IMR-90 (cell line): Measurements from ENCODE around the gene WDR11. TPM values are rescaled to one million over a fixed set of nuclear protein-coding genes. Genes with fewer than 3 reads are reported as not detected.

ENCODE experiments used
- ATAC-seq: fragments of 200-7000 bp; cut with Tn5 transposase; 2 replicates; pipeline ENCODE4 v1.9.1; 2020; ENCODE audit warnings: low read depth, mild to moderate bottlenecking, moderate library complexity
- BruUV-seq: library from RNA; stranded (reverse); fragments of 400-500 nt; replicated peaks from 2 replicates; lab custom pipeline; 2021; lab: Mats Ljungman, UMichigan
- CTCF ChIA-PET: fragments of 300-600 bp; formaldehyde crosslinking; extraction: SDS; loops from one replicate; lab custom pipeline; 2021; ENCODE audit warnings: antibody characterized with exemption; lab: Yijun Ruan, JAX
- POLR2A ChIA-PET: fragments of 300-600 bp; sonication (Branson Sonifier 250); formaldehyde crosslinking; loops from one replicate; lab custom pipeline; 2022; ENCODE audit warnings: antibody characterized with exemption; ENCODE audit not compliant: unreplicated experiment; lab: Charles Lee
- DNase-seq: peaks from one replicate; pipeline ENCODE4 v3.0.0; 2013
- H2AFZ ChIP-seq: replicated peaks from 2 replicates; pipeline ENCODE3; 2013; ENCODE audit warnings: low read length, mild to moderate bottlenecking; ENCODE audit not compliant: poor library complexity
- H2AK5ac ChIP-seq: 2 replicates; pipeline ENCODE4 v1.6.1; 2013; ENCODE audit warnings: low read depth, low read length, inconsistent platforms
- H2AK9ac ChIP-seq: replicated peaks from 2 replicates; pipeline ENCODE3; 2013; ENCODE audit warnings: mild to moderate bottlenecking, low read depth, low read length, moderate library complexity; ENCODE audit not compliant: poor library complexity
- H2BK120ac ChIP-seq: 2 replicates; pipeline ENCODE4 v1.6.1; 2013; ENCODE audit warnings: low read depth, low read length, inconsistent platforms
- H2BK15ac ChIP-seq: 3 replicates; pipeline ENCODE4 v1.6.1; 2013; ENCODE audit warnings: low read depth, low read length, inconsistent platforms
- H2BK20ac ChIP-seq: 2 replicates; pipeline ENCODE4 v1.6.1; 2013; ENCODE audit warnings: low read depth, mild to moderate bottlenecking, inconsistent platforms, low read length, moderate library complexity
- H2BK5ac ChIP-seq: 2 replicates; pipeline ENCODE4 v1.6.1; 2013; ENCODE audit warnings: mild to moderate bottlenecking, low read depth, low read length, inconsistent platforms; ENCODE audit not compliant: poor library complexity, severe bottlenecking
- H3K14ac ChIP-seq: replicated peaks from 2 replicates; pipeline ENCODE4 v1.6.1; 2013; ENCODE audit warnings: low read depth, low read length, inconsistent platforms
- H3K18ac ChIP-seq: 2 replicates; pipeline ENCODE4 v1.6.1; 2013; ENCODE audit warnings: low read depth, low read length, control low read depth
- H3K23ac ChIP-seq: 2 replicates; pipeline ENCODE4 v1.6.1; 2013; ENCODE audit warnings: low read depth, low read length, inconsistent platforms
- H3K27ac ChIP-seq: 2 replicates; pipeline ENCODE4 v1.5.1; 2013; ENCODE audit warnings: mild to moderate bottlenecking, control low read depth, low read length; ENCODE audit not compliant: insufficient read depth
- H3K27me3 ChIP-seq: 2 replicates; pipeline ENCODE4 v1.6.1; 2013; ENCODE audit warnings: low read length; ENCODE audit not compliant: control insufficient read depth, insufficient read depth
- H3K36me3 ChIP-seq: 2 replicates; pipeline ENCODE4 v1.6.1; 2013; ENCODE audit warnings: low read length, mixed read lengths; ENCODE audit not compliant: control insufficient read depth, insufficient read depth
- H3K4ac ChIP-seq: 2 replicates; pipeline ENCODE4 v1.6.1; 2013; ENCODE audit warnings: low read depth, low read length, inconsistent platforms
- H3K4me1 ChIP-seq: 2 replicates; pipeline ENCODE4 v1.6.1; 2013; ENCODE audit warnings: low read length, mixed read lengths; ENCODE audit not compliant: control insufficient read depth, insufficient read depth
- H3K4me2 ChIP-seq: 2 replicates; pipeline ENCODE4 v1.6.1; 2013; ENCODE audit warnings: low read depth, mild to moderate bottlenecking, control low read depth, low read length, moderate library complexity
- H3K4me3 ChIP-seq: 2 replicates; pipeline ENCODE4 v1.5.1; 2013; ENCODE audit warnings: low read depth, mild to moderate bottlenecking, control low read depth, low read length, moderate library complexity; ENCODE audit not compliant: insufficient read depth
- H3K56ac ChIP-seq: 2 replicates; pipeline ENCODE4 v1.6.1; 2013; ENCODE audit warnings: low read length, inconsistent platforms; ENCODE audit not compliant: insufficient read depth; ENCODE audit errors: extremely low read depth
- H3K79me1 ChIP-seq, 2 experiments: 2 replicates each; pipeline ENCODE4 v1.6.1; 2013; ENCODE audit warnings: low read length in 2 of 2, inconsistent platforms in 1 of 2, low read depth in 1 of 2
- H3K9ac ChIP-seq: 2 replicates; pipeline ENCODE4 v1.6.1; 2013; ENCODE audit warnings: low read depth, low read length, control low read depth
- H3K9me1 ChIP-seq: 2 replicates; pipeline ENCODE4 v1.6.1; 2013; ENCODE audit warnings: low read length, inconsistent platforms; ENCODE audit not compliant: insufficient read depth
- H3K9me3 ChIP-seq: 2 replicates; pipeline ENCODE4 v1.6.1; 2013; ENCODE audit warnings: low read length; ENCODE audit not compliant: control insufficient read depth, insufficient read depth
- H4K20me1 ChIP-seq: 2 replicates; pipeline ENCODE4 v1.6.1; 2013; ENCODE audit warnings: low read length, inconsistent platforms; ENCODE audit not compliant: insufficient read depth
- H4K5ac ChIP-seq: 2 replicates; pipeline ENCODE4 v1.6.1; 2013; ENCODE audit warnings: mild to moderate bottlenecking, low read depth, low read length, control low read depth
- H4K8ac ChIP-seq, 2 experiments: 2 replicates each; pipeline ENCODE4 v1.6.1; 2013; ENCODE audit warnings: low read depth in 2 of 2, low read length in 2 of 2, control low read depth in 1 of 2, inconsistent platforms in 1 of 2
- H4K91ac ChIP-seq: 2 replicates; pipeline ENCODE4 v1.6.1; 2013; ENCODE audit warnings: low read depth, low read length, inconsistent platforms; ENCODE audit not compliant: insufficient read depth
- BHLHE40 ChIP-seq: fragments of 150-350 bp; IDR thresholded peaks from 2 replicates; pipeline ENCODE4 v1.6.1; 2016; ENCODE audit warnings: mild to moderate bottlenecking, low read depth, low read length
- CHD1 ChIP-seq: IDR thresholded peaks from 2 replicates; pipeline ENCODE4 v1.6.1; 2012; ENCODE audit warnings: low read depth, low read length, improper control_type of control experiment
- CTCF ChIP-seq: conservative IDR thresholded peaks from 2 replicates; pipeline ENCODE4 v1.5.1; 2012; ENCODE audit warnings: mild to moderate bottlenecking, low read depth, low read length, improper control_type of control experiment
- FOS ChIP-seq: fragments of 150-350 bp; IDR thresholded peaks from 2 replicates; pipeline ENCODE4 v1.6.1; 2016; ENCODE audit warnings: low read depth, low read length
- MAFK ChIP-seq: IDR thresholded peaks from 2 replicates; pipeline ENCODE4 v1.6.1; 2012; ENCODE audit warnings: low read depth, low read length, improper control_type of control experiment
- MAZ ChIP-seq: IDR thresholded peaks from 2 replicates; pipeline ENCODE4 v1.6.1; 2012; ENCODE audit warnings: low read depth, mild to moderate bottlenecking, low read length, improper control_type of control experiment, moderate library complexity, borderline replicate concordance
- MXI1 ChIP-seq: IDR thresholded peaks from 2 replicates; pipeline ENCODE4 v1.6.1; 2012; ENCODE audit warnings: low read depth, mild to moderate bottlenecking, low read length, moderate library complexity, borderline replicate concordance
- NFE2L2 ChIP-seq: fragments of 150-350 bp; IDR thresholded peaks from 2 replicates; pipeline ENCODE4 v1.6.1; 2016; ENCODE audit warnings: low read depth, mild to moderate bottlenecking, low read length
- POLR2A ChIP-seq: IDR thresholded peaks from 2 replicates; pipeline ENCODE4 v1.6.1; 2012; ENCODE audit warnings: mild to moderate bottlenecking, low read depth, low read length
- RAD21 ChIP-seq: IDR thresholded peaks from 2 replicates; pipeline ENCODE4 v1.6.1; 2012; ENCODE audit warnings: low read length, improper control_type of control experiment
- RCOR1 ChIP-seq: IDR thresholded peaks from 2 replicates; pipeline ENCODE4 v1.6.1; 2012; ENCODE audit warnings: mild to moderate bottlenecking, low read length, improper control_type of control experiment; ENCODE audit not compliant: insufficient replicate concordance
- RFX5 ChIP-seq: IDR thresholded peaks from 2 replicates; pipeline ENCODE4 v1.8.0; 2012; ENCODE audit warnings: low read depth, mild to moderate bottlenecking, low read length, moderate library complexity
- WGBS, 2 experiments: methylation state at CpG; one replicate each; pipeline versions ENCODE4 v1.1.5 to v1.1.7; 2013; ENCODE audit warnings: missing lambda C conversion rate in 2 of 2; ENCODE audit not compliant: insufficient read length in 1 of 2; ENCODE audit errors: extremely low coverage in 2 of 2; 5-methylcytosine and 5-hydroxymethylcytosine counted together
- dilution Hi-C: fragments of 300-500 bp; cut with HindIII; formaldehyde crosslinking; loops from one replicate; pipeline ENCODE4 v1.14.3; 2018; ENCODE audit warnings: low sequenced_read_pairs; ENCODE audit not compliant: unreplicated experiment
- in situ Hi-C: fragments of 300-500 bp; cut with MboI; formaldehyde crosslinking; loops from 3 replicates; pipeline ENCODE4 v1.14.3; 2019; ENCODE audit warnings: low sequenced_read_pairs, inconsistent platforms, mixed read lengths
- intact Hi-C: fragments of 100-400 bp; cut with micrococcal nuclease; formaldehyde crosslinking; loops from 2 replicates; pipeline ENCODE4 v1.10.0; 2022
- polyA plus RNA-seq, 3 experiments: library from polyadenylated mRNA; depleted of rRNA; stranded (reverse); fragments of >200 nt; gene quantifications; 2 replicates each; pipeline ENCODE4 v1.2.3, GENCODE V29; 2012; ENCODE audit warnings: low replicate concordance in 1 of 3
- total RNA-seq: library from RNA; depleted of rRNA; stranded (reverse); fragments of >200 nt; gene quantifications from 2 replicates; pipeline ENCODE4 v1.2.3, GENCODE V29; 2012
- TF ChIP-seq, protein P1 (sequence below): fragments of 150-350 bp; IDR thresholded peaks from 2 replicates; pipeline ENCODE4 v1.6.1; 2016; ENCODE audit warnings: low read depth, mild to moderate bottlenecking, low read length, moderate library complexity, borderline replicate concordance
- TF ChIP-seq, protein P2 (sequence below): fragments of 150-350 bp; IDR thresholded peaks from 2 replicates; pipeline ENCODE4 v1.6.1; 2017; ENCODE audit warnings: mild to moderate bottlenecking, antibody characterized with exemption, low read length, low read depth

Gene WDR11
- total and polyA plus RNA-seq, 2 of the 4 experiments (the other 2 are of a cell fraction) = 31.6 to 62.6 TPM

- H3K4me1 ChIP-seq = no peaks in the 10 kb centered on the region
- in situ Hi-C loops (no loop called here), dilution Hi-C loops (no loop called here), intact Hi-C loops (no loop called here)
- no peak overlapping the region for H2AK5ac ChIP-seq
- H3K9me3 ChIP-seq = 0 out of 2 replicates have a peak, but pooled peaks cover 2% of the 10 kb centered on the region
- H3K27me3 ChIP-seq = no peaks in the 10 kb centered on the region
- no peak overlapping the region for H2AK9ac ChIP-seq
- H3K56ac ChIP-seq = no peak overlapping the region
- H3K27ac ChIP-seq = no peak overlapping the region
- no peak overlapping the region for H3K4me2 ChIP-seq
- no peak overlapping the region for H4K5ac ChIP-seq
- H3K79me1 ChIP-seq = no peaks in the 10 kb centered on the region
- no peak overlapping the region for H2BK5ac ChIP-seq
- no peaks in the 10 kb centered on the region for H3K36me3 ChIP-seq
- H2AFZ ChIP-seq = no peak overlapping the region
- no peak overlapping the region for H4K8ac ChIP-seq
- no peak overlapping the region for H3K18ac ChIP-seq
- no peak overlapping the region for H3K14ac ChIP-seq
- H3K9ac ChIP-seq = no peak overlapping the region
- no peak overlapping the region for H3K4ac ChIP-seq
- POLR2A ChIA-PET = interaction anchor here (0.5 kb wide), 1 partner anchor 22 kb away, joined by 3 read pairs; no protein-coding TSS in a partner anchor
- DNase-seq (no peak), ATAC-seq (no peak)
- no CpG with 5 or more reads among the region's 5 CpGs for WGBS, 2 experiments
- TF ChIP-seq FOS (no peak), NFE2L2 (no peak), CTCF (no peak), BHLHE40 (no peak), CHD1 (no peak), MAZ (no peak), RAD21 (no peak), MXI1 (no peak), POLR2A (no peak), MAFK (no peak), RCOR1 (no peak), RFX5 (no peak)
- TF ChIP-seq, protein P1, sequence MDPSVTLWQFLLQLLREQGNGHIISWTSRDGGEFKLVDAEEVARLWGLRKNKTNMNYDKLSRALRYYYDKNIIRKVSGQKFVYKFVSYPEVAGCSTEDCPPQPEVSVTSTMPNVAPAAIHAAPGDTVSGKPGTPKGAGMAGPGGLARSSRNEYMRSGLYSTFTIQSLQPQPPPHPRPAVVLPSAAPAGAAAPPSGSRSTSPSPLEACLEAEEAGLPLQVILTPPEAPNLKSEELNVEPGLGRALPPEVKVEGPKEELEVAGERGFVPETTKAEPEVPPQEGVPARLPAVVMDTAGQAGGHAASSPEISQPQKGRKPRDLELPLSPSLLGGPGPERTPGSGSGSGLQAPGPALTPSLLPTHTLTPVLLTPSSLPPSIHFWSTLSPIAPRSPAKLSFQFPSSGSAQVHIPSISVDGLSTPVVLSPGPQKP = no peak
- TF ChIP-seq, protein P2, sequence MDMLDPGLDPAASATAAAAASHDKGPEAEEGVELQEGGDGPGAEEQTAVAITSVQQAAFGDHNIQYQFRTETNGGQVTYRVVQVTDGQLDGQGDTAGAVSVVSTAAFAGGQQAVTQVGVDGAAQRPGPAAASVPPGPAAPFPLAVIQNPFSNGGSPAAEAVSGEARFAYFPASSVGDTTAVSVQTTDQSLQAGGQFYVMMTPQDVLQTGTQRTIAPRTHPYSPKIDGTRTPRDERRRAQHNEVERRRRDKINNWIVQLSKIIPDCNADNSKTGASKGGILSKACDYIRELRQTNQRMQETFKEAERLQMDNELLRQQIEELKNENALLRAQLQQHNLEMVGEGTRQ = no peak
- no peak overlapping the region for H2BK15ac ChIP-seq
- CTCF ChIA-PET = no interaction called here
- H2BK20ac ChIP-seq = no peak overlapping the region
- no peak overlapping the region for H3K23ac ChIP-seq
- H2BK120ac ChIP-seq = no peak overlapping the region
- H3K9me1 ChIP-seq = no peaks in the 10 kb centered on the region
- BruUV-seq = no TSS peak
- H4K91ac ChIP-seq = no peak overlapping the region
- H4K20me1 ChIP-seq = no peaks in the 10 kb centered on the region
- no peak overlapping the region for H3K4me3 ChIP-seq
Measured at GRCh38 chr10:120803972-120804371, 47.2 kb upstream of the WDR11 start.
